ENCODE measurements around the gene GIMAP6. TPM values are rescaled to one million over a fixed set of nuclear protein-coding genes. Genes with fewer than 3 reads are reported as not detected.
"Not testable (repeated sequence)": the region's sequence is repeated elsewhere in the genome, so short reads cannot be mapped to it uniquely, and the experiment has no call there.

Gene GIMAP6
- total RNA-seq, 2 donors from 2014 or later = 10.8 to 15.7 TPM

GRCh38 chr7:150663802-150664494 is 31.8 kb upstream of the GIMAP6 start:
- TF ChIP-seq CTCF (IDR thresholded peaks at IDR 0.05) (no peak), POLR2A (IDR thresholded peaks at IDR 0.05) (no peak), POLR2AphosphoS5 (IDR thresholded peaks at IDR 0.05) (no peak)
- no peak for DNase-seq (ENCODE audit: low spot score)
- 94% methylated on average over 4 of the region's 4 CpGs for WGBS
- Histone ChIP-seq H3K27ac (no peak overlapping the region), H3K4me3 (no peak overlapping the region), H3K4me1 (replicated peaks) (no peaks in the 10 kb centered on the region), H3K27me3 (replicated peaks; ENCODE audit: insufficient read depth) (no peaks in the 10 kb centered on the region), H3K36me3 (no peaks in the 10 kb centered on the region), H3K9me3 (no peaks in the 10 kb centered on the region)
- intact Hi-C loops (cut with DNase I) = no loop called here

- H3K27ac ChIP-seq; H3K4me3 ChIP-seq; H3K9me3 ChIP-seq; DNase-seq (ENCODE audit: low spot score); intact Hi-C loops (cut with DNase I); H3K4me1 ChIP-seq (replicated peaks); H3K36me3 ChIP-seq; H3K27me3 ChIP-seq (replicated peaks; ENCODE audit: insufficient read depth): not testable (repeated sequence)
Measured at GRCh38 chr7:150662821-150663220, 30.6 kb upstream of the GIMAP6 start.

DNA sequence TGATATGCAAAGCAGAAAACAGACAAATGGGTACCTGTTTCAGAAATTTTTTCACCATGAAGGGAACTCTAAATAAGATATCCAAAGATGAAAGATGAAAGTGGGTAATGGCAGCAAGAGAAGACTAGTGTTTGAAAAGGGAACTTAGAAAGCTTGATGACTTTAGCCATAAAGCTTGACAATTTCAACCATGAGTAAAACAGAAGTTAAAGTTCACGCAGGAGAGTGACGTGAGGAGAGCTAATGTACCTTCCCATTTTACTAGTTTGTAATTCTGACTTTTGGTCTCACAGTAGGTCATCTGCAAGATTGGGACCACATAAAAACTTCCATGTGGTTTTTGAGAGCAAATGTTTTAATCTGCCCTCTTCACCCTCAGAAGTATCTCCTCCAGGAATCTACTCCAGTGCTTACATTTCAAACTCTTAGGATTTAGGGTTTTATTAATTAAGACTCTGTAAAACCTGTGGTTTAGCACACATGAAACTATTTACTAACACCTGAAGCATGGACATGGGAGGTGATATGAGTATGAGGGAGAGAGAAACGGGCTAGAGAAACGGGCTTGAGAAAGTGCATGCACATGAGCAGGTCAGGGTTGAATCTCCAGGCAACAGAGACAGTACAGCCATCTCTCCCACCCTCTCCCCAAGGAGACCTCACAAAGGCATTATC is 28.9 kb upstream of the GIMAP6 start:
- intact Hi-C loops (cut with DNase I) = no loop called here
- Histone ChIP-seq H3K9me3 (no peaks in the 10 kb centered on the region), H3K4me3 (no peak overlapping the region), H3K27ac (no peak overlapping the region), H3K27me3 (replicated peaks; ENCODE audit: insufficient read depth) (no peaks in the 10 kb centered on the region), H3K36me3 (no peaks in the 10 kb centered on the region), H3K4me1 (replicated peaks) (no peaks in the 10 kb centered on the region)
- no peak for DNase-seq (ENCODE audit: low spot score)
- TF ChIP-seq CTCF (IDR thresholded peaks at IDR 0.05) = no peak
- TF ChIP-seq POLR2AphosphoS5 (IDR thresholded peaks at IDR 0.05) = no peak
- no peak for TF ChIP-seq POLR2A (IDR thresholded peaks at IDR 0.05)
- 80% methylated on average over 4 of the region's 4 CpGs for WGBS

DNA sequence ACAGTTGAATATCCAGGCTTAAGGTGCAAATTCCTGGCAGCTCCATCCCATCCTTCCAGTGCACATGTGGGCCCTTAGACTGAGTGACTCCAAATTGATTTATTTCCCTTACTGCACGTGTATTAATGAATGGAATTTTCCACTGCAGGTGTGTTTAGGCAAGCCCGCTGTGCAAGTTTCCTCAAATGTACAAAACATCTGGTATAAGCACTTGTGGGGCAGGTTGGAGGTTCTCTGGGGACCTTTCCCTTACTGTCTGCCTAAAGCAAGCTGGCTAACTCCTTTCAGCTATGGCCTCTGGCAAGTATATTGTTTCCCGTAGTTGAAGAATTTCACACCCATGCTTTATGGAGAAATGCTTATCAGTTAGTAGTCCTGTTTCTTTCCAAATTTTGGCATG is 25.3 kb upstream of the GIMAP6 start:
- no peaks in the 10 kb centered on the region for H3K4me1 ChIP-seq (replicated peaks)
- no peak for DNase-seq (ENCODE audit: low spot score)
- TF ChIP-seq POLR2AphosphoS5 (IDR thresholded peaks at IDR 0.05) (no peak), CTCF (IDR thresholded peaks at IDR 0.05) (no peak), POLR2A (IDR thresholded peaks at IDR 0.05) (no peak)
- H3K36me3 ChIP-seq = no peaks in the 10 kb centered on the region
- H3K4me3 ChIP-seq = no peak overlapping the region
- intact Hi-C loops (cut with DNase I) = no loop called here
- no peak overlapping the region for H3K27ac ChIP-seq
- H3K27me3 ChIP-seq (replicated peaks; ENCODE audit: insufficient read depth) = no peaks in the 10 kb centered on the region
- WGBS = 70% methylated on average over 3 of the region's 3 CpGs
- no peaks in the 10 kb centered on the region for H3K9me3 ChIP-seq

DNA sequence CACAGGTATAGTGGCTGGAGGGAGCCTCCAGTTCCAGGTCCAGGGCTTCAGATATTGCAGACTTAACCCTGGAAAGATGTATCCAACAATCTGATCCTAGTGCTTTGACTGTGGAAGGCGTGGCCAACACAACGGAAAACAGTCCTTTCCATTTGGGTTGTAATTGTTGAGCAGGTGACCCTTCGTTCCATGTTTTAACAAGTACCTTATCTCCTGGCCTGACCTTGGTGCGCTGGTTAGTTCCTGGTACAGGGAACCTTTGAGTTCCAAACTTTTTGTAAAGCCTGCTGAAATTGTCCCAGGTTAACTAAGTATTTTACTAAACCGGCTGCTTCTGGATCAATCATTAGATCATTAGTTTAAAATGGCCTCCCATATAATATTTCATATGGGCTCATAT is 23.9 kb upstream of the GIMAP6 start:
- H3K4me3 ChIP-seq = no peak overlapping the region
- no peak for DNase-seq (ENCODE audit: low spot score)
- no peaks in the 10 kb centered on the region for H3K9me3 ChIP-seq
- intact Hi-C loops (cut with DNase I) = no loop called here
- no peaks in the 10 kb centered on the region for H3K4me1 ChIP-seq (replicated peaks)
- WGBS = 86% methylated on average over 5 of the region's 5 CpGs
- H3K36me3 ChIP-seq = no peaks in the 10 kb centered on the region
- no peak for TF ChIP-seq CTCF (IDR thresholded peaks at IDR 0.05)
- H3K27me3 ChIP-seq (replicated peaks; ENCODE audit: insufficient read depth) = no peaks in the 10 kb centered on the region
- no peak overlapping the region for H3K27ac ChIP-seq

All from prostate gland (tissue), 2 donors.